ENCODE measurements around the gene WRAP73.

The WRAP73 gene

GRCh38 chr1:3633344-3634058, 16.4 kb downstream of the WRAP73 start:
- Histone ChIP-seq H3K27ac (ENCODE audit: low read length) (no peak overlapping the region), H3K9me3 (ENCODE audit: insufficient read depth, low read length) (no peaks in the 10 kb centered on the region), H2AFZ (ENCODE audit: low read depth, low read length) (no peak overlapping the region), H3K4me3 (ENCODE audit: low read length) (no peak overlapping the region), H3K4me1 (ENCODE audit: low read length) (peaks cover 4% of the 10 kb centered on the region; the same call in 1 of the 2 replicates), H3K36me3 (replicated peaks; ENCODE audit: low read depth, low read length) (peaks cover 24% of the 10 kb centered on the region), H4K20me1 (ENCODE audit: insufficient read depth, low read length) (no peaks in the 10 kb centered on the region), H3K9ac (ENCODE audit: low read length) (no peak overlapping the region), H3K27me3 (ENCODE audit: low read depth, low read length) (no peaks in the 10 kb centered on the region), H3K79me2 (ENCODE audit: low read length) (no peaks in the 10 kb centered on the region), H3K4me2 (ENCODE audit: low read length) (no peak overlapping the region)
- TF ChIP-seq, protein P1, sequence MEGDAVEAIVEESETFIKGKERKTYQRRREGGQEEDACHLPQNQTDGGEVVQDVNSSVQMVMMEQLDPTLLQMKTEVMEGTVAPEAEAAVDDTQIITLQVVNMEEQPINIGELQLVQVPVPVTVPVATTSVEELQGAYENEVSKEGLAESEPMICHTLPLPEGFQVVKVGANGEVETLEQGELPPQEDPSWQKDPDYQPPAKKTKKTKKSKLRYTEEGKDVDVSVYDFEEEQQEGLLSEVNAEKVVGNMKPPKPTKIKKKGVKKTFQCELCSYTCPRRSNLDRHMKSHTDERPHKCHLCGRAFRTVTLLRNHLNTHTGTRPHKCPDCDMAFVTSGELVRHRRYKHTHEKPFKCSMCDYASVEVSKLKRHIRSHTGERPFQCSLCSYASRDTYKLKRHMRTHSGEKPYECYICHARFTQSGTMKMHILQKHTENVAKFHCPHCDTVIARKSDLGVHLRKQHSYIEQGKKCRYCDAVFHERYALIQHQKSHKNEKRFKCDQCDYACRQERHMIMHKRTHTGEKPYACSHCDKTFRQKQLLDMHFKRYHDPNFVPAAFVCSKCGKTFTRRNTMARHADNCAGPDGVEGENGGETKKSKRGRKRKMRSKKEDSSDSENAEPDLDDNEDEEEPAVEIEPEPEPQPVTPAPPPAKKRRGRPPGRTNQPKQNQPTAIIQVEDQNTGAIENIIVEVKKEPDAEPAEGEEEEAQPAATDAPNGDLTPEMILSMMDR (IDR thresholded peaks at IDR 0.05; ENCODE audit: low read depth, low read length) = no peak
- TF ChIP-seq EZH2phosphoT487 (IDR thresholded peaks at IDR 0.05; ENCODE audit: low read depth) = no peak

- H3K4me2 ChIP-seq (ENCODE audit: low read length) = no peak overlapping the region
These were observed 17.1 kb downstream of the WRAP73 start for GRCh38 chr1:3632716-3633343.

GRCh38 chr1:3632298-3632697, 17.6 kb downstream of the WRAP73 start:
- Histone ChIP-seq H3K4me1 (ENCODE audit: low read length) (peaks cover 4% of the 10 kb centered on the region; the same call in 1 of the 2 replicates), H3K9me3 (ENCODE audit: insufficient read depth, low read length) (no peaks in the 10 kb centered on the region), H3K9ac (ENCODE audit: low read length) (no peak overlapping the region), H2AFZ (ENCODE audit: low read depth, low read length) (no peak overlapping the region), H3K36me3 (replicated peaks; ENCODE audit: low read depth, low read length) (peaks cover 25% of the 10 kb centered on the region), H3K79me2 (ENCODE audit: low read length) (no peaks in the 10 kb centered on the region), H3K27me3 (ENCODE audit: low read depth, low read length) (no peaks in the 10 kb centered on the region), H4K20me1 (ENCODE audit: insufficient read depth, low read length) (no peaks in the 10 kb centered on the region), H3K27ac (ENCODE audit: low read length) (no peak overlapping the region), H3K4me3 (ENCODE audit: low read length) (no peak overlapping the region), H3K4me2 (ENCODE audit: low read length) (no peak overlapping the region)
- TF ChIP-seq, protein P1 (IDR thresholded peaks at IDR 0.05; ENCODE audit: low read depth, low read length) = no peak
- TF ChIP-seq EZH2phosphoT487 (IDR thresholded peaks at IDR 0.05; ENCODE audit: low read depth) = no peak

More at GRCh38 chr1:3632716-3633343, 17.1 kb downstream of the WRAP73 start:
- no peak overlapping the region for H3K9ac ChIP-seq (ENCODE audit: low read length)
- no peaks in the 10 kb centered on the region for H3K27me3 ChIP-seq (ENCODE audit: low read depth, low read length)
- H3K4me1 ChIP-seq (ENCODE audit: low read length) = peaks cover 4% of the 10 kb centered on the region; the same call in 1 of the 2 replicates
- H3K36me3 ChIP-seq (replicated peaks; ENCODE audit: low read depth, low read length) = peaks cover 25% of the 10 kb centered on the region
- H4K20me1 ChIP-seq (ENCODE audit: insufficient read depth, low read length) = no peaks in the 10 kb centered on the region
- no peak overlapping the region for H3K27ac ChIP-seq (ENCODE audit: low read length)
- H3K79me2 ChIP-seq (ENCODE audit: low read length) = no peaks in the 10 kb centered on the region
- no peak overlapping the region for H2AFZ ChIP-seq (ENCODE audit: low read depth, low read length)
- no peak overlapping the region for H3K4me3 ChIP-seq (ENCODE audit: low read length)
- H3K9me3 ChIP-seq (ENCODE audit: insufficient read depth, low read length) = no peaks in the 10 kb centered on the region
- TF ChIP-seq, protein P1 (IDR thresholded peaks at IDR 0.05; ENCODE audit: low read depth, low read length) = no peak
- no peak for TF ChIP-seq EZH2phosphoT487 (IDR thresholded peaks at IDR 0.05; ENCODE audit: low read depth)

All from OCI-LY3 (cell line).